Osteoblast (primary cell): Measurements from ENCODE around the gene RGL2. TPM values are rescaled to one million over a fixed set of nuclear protein-coding genes. Genes with fewer than 3 reads are reported as not detected.

Source experiments
- DNase-seq: peaks from one replicate; pipeline ENCODE4 v3.0.0; 2011; ENCODE audit warnings: low spot score, mixed read lengths; ENCODE audit not compliant: insufficient read length; ENCODE audit errors: missing footprints
- H2AFZ ChIP-seq: 2 replicates; pipeline ENCODE4 v1.6.0; 2011; ENCODE audit warnings: mild to moderate bottlenecking, low read length
- H3K27ac ChIP-seq: 2 replicates; pipeline ENCODE4 v1.5.1; 2011; ENCODE audit warnings: mild to moderate bottlenecking, low read depth, low read length, moderate library complexity
- H3K27me3 ChIP-seq: 2 replicates; pipeline ENCODE4 v1.6.0; 2012; ENCODE audit warnings: mild to moderate bottlenecking, control low read depth, inconsistent platforms, low read length, moderate library complexity; ENCODE audit not compliant: insufficient read depth
- H3K36me3 ChIP-seq: 2 replicates; pipeline ENCODE4 v1.5.1; 2011; ENCODE audit warnings: mild to moderate bottlenecking, low read length, control low read depth, moderate library complexity; ENCODE audit not compliant: insufficient read depth
- H3K4me1 ChIP-seq: 2 replicates; pipeline ENCODE4 v1.5.1; 2011; ENCODE audit warnings: mild to moderate bottlenecking, low read length, control low read depth, moderate library complexity; ENCODE audit not compliant: insufficient read depth
- H3K4me2 ChIP-seq: 2 replicates; pipeline ENCODE4 v1.6.0; 2011; ENCODE audit warnings: mild to moderate bottlenecking, low read length; ENCODE audit not compliant: insufficient read depth
- H3K4me3 ChIP-seq: fragments of 200-600 bp; sonication (generic); 3 replicates; pipeline ENCODE4 v1.5.1; 2012; ENCODE audit warnings: mild to moderate bottlenecking, low read length, inconsistent platforms; ENCODE audit not compliant: insufficient read depth
- H3K79me2 ChIP-seq: 2 replicates; pipeline ENCODE4 v1.6.0; 2012; ENCODE audit warnings: mild to moderate bottlenecking, low read length, control low read depth, inconsistent platforms; ENCODE audit not compliant: insufficient read depth
- H3K9me3 ChIP-seq: 2 replicates; pipeline ENCODE4 v1.5.1; 2011; ENCODE audit warnings: low read depth, low read length, control low read depth
- H4K20me1 ChIP-seq: 2 replicates; pipeline ENCODE4 v1.6.0; 2012; ENCODE audit warnings: mild to moderate bottlenecking, low read length, control low read depth; ENCODE audit not compliant: insufficient read depth
- total RNA-seq: library from RNA; depleted of rRNA; stranded (reverse); fragments of >200 nt; gene quantifications from 2 replicates; pipeline ENCODE4 v1.2.3, GENCODE V29; 2012
- TF ChIP-seq, protein P1 (sequence below): IDR thresholded peaks from 2 replicates; pipeline ENCODE4 v1.5.1; 2011; ENCODE audit warnings: mild to moderate bottlenecking, low read depth, low read length, moderate library complexity; ENCODE audit errors: extremely low read depth

Gene RGL2
- total RNA-seq, 1 donor: 35.5 TPM

DNA sequence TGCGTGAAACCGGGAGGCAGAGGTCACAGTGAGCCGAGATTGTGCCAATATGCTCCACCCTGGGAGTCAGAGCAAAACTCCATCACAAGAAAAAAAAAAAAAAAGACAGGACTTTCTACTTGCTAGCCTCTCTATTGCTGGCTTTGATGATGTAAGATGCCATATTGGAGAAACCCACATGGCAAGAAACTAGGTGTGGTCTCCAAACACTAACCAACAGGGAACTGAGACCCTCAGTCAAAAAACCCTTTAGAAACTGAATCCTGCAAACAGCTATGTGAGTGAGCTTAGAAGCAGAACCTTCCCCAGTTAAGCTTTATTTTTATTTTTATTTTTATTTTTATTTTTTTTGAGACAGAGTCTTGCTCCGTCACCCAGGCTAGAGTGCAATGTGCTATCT lies 37.2 kb upstream of the RGL2 start:
- Histone ChIP-seq H2AFZ (no peak overlapping the region), H3K36me3 (no peaks in the 10 kb centered on the region), H3K4me2 (no peak overlapping the region), H3K79me2 (no peaks in the 10 kb centered on the region), H3K27ac (no peak overlapping the region), H3K27me3 (peaks cover 3% of the 10 kb centered on the region), H3K4me1 (no peaks in the 10 kb centered on the region), H3K4me3 (no peak overlapping the region), H4K20me1 (no peaks in the 10 kb centered on the region), H3K9me3 (no peaks in the 10 kb centered on the region)
- DNase-seq: no peak
- TF ChIP-seq, protein P1, sequence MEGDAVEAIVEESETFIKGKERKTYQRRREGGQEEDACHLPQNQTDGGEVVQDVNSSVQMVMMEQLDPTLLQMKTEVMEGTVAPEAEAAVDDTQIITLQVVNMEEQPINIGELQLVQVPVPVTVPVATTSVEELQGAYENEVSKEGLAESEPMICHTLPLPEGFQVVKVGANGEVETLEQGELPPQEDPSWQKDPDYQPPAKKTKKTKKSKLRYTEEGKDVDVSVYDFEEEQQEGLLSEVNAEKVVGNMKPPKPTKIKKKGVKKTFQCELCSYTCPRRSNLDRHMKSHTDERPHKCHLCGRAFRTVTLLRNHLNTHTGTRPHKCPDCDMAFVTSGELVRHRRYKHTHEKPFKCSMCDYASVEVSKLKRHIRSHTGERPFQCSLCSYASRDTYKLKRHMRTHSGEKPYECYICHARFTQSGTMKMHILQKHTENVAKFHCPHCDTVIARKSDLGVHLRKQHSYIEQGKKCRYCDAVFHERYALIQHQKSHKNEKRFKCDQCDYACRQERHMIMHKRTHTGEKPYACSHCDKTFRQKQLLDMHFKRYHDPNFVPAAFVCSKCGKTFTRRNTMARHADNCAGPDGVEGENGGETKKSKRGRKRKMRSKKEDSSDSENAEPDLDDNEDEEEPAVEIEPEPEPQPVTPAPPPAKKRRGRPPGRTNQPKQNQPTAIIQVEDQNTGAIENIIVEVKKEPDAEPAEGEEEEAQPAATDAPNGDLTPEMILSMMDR: no peak

DNA sequence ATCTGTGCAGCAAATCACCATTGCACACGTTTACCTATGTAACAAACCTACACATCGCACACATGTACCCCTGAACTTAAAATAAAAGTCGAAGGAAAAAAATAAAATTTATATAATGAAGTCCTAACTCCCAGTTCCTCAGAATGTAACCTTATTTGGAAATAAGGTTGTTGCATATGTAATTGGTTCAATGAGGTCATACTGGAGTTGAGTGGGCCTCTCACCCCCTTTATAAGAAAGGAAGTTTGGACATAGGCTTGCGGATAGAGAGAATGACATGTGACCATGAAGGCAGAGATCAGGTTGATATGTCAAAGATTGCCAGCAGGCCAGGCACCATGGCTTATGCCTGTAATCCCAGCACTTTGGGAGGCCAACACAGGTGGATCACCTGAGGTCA lies 34.9 kb upstream of the RGL2 start:
- no peak for DNase-seq
- no peak overlapping the region for H3K27ac ChIP-seq
- H4K20me1 ChIP-seq: no peaks in the 10 kb centered on the region
- H3K36me3 ChIP-seq: no peaks in the 10 kb centered on the region
- H3K4me1 ChIP-seq: no peaks in the 10 kb centered on the region
- no peak overlapping the region for H3K4me2 ChIP-seq
- H3K9me3 ChIP-seq: no peaks in the 10 kb centered on the region
- no peaks in the 10 kb centered on the region for H3K79me2 ChIP-seq
- H3K4me3 ChIP-seq: no peak overlapping the region
- no peaks in the 10 kb centered on the region for H3K27me3 ChIP-seq
- H2AFZ ChIP-seq: no peak overlapping the region
- TF ChIP-seq, protein P1: no peak

DNA sequence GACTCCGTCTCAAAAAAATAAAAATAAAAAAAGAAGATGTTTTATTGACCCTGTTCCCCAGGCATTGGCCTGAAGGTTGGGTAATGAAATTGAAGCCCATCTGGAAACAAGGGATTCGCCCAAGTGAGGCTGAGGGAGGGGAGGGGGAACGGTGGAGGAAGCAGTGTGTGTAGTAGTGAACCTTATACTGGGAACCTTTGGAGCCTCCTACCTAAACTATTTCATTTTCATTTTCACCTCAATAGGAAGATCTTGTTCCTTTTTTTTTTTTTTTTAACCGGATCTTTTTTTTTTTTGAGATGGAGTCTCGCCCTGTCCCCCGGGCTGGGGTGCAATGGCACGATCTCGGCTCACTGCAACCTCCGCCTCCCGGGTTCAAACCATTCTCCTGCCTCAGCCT lies 32.0 kb upstream of the RGL2 start:
- no peak overlapping the region for H3K4me2 ChIP-seq
- H3K9me3 ChIP-seq: no peaks in the 10 kb centered on the region

DNA sequence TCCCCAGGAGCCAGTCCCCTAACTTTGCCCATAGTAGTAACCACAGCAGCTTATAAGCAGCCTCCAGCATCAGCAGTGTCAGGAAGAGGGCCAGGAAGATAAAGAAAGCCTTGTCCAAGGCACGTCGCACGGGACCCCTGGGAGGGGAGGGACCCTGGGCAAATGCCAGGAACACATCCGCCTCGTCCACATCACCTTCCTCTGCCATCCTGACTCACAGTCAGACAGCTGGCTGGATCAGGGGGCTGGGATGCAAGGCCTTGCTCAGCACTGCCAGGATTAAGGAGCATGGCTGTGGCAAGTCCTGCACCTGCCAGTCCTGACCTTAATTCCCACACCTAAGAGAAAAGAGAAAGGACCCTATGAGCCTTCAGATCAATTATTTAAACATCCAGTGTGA lies 30.3 kb upstream of the RGL2 start:
- no peak overlapping the region for H2AFZ ChIP-seq
- no peak overlapping the region for H3K27ac ChIP-seq
- H3K79me2 ChIP-seq: no peaks in the 10 kb centered on the region
- no peaks in the 10 kb centered on the region for H3K27me3 ChIP-seq
- H3K4me3 ChIP-seq: no peak overlapping the region
- no peaks in the 10 kb centered on the region for H3K9me3 ChIP-seq
- no peaks in the 10 kb centered on the region for H3K4me1 ChIP-seq
- TF ChIP-seq, protein P1: no peak
- H3K36me3 ChIP-seq: no peaks in the 10 kb centered on the region
- peak; percentile 3 for DNase-seq
- no peak overlapping the region for H3K4me2 ChIP-seq
- H4K20me1 ChIP-seq: no peaks in the 10 kb centered on the region

More for the DNA sequence above, 32.0 kb upstream of the RGL2 start:
- Histone ChIP-seq H3K36me3 (no peaks in the 10 kb centered on the region), H4K20me1 (no peaks in the 10 kb centered on the region), H2AFZ (no peak overlapping the region), H3K27me3 (no peaks in the 10 kb centered on the region), H3K4me3 (no peak overlapping the region), H3K27ac (no peak overlapping the region), H3K4me1 (no peaks in the 10 kb centered on the region), H3K79me2 (no peaks in the 10 kb centered on the region)
- DNase-seq: no peak
- TF ChIP-seq, protein P1: no peak
